NCI-H2196 treated with DMSO at 0.1 percent for 48 hours (cell line): ENCODE measurements around the gene SLC6A3.

Experiments used
- DNase-seq: peaks from one replicate; lab custom pipeline; 2025; ENCODE audit not compliant: unreplicated experiment; lab: John Stamatoyannopoulos, UW

SLC6A3 gene

GRCh38 chr5:1445313-1445688 is at the start of gene SLC6A3:
TSS of gene SLC6A3 (minus strand) at chr5:1445440. CDS start at chr5:1443197, 2,243 bp downstream.
- DNase-seq: no peak

DNA sequence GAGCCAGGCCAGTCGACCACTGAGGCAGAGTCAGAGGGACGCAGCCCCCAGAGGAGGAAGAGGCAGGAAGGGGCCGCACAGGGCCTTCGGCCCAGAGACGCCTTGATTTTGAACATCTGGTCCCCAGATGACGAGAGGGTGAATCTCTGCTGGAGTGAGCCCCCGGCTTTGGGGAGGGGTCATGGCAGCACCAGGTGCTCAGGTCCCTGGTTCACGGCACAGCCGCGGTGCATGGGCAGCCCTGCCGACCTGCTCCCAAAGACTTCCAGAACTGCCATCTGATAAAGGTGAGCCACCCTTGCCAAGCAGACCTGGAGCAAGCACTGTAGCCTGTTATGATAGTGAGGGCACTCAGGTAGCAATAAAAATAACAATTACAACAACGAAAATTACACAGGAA is 48.7 kb upstream of the SLC6A3 start:
- DNase-seq: no peak

DNA sequence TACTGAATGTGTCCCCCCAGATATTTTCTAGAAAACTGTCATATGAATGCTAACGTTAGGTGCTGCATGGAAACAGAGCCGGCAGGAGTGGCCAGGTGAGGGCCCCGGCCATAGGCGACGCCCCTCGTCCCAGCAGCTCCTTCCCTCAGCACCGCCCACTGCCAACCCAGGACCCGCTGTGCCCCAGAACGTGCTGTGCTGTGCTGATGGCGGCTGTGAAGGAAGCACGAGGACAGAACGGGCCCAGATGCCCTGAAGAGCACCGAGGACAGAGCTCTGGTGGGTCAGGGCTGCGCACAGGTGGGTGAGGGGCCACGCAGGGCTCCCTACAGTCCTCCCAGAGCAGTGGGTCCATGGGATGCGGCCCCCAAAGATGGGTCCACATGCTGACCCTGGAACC is 48.2 kb upstream of the SLC6A3 start:
- no peak for DNase-seq

- DNase-seq: no peak
Observed at GRCh38 chr5:1492757-1493156, 47.5 kb upstream of the SLC6A3 start.

- DNase-seq: no peak
Observed at GRCh38 chr5:1490376-1490775, 45.1 kb upstream of the SLC6A3 start.

- no peak for DNase-seq
Observed at GRCh38 chr5:1489754-1490153, 44.5 kb upstream of the SLC6A3 start.

DNA sequence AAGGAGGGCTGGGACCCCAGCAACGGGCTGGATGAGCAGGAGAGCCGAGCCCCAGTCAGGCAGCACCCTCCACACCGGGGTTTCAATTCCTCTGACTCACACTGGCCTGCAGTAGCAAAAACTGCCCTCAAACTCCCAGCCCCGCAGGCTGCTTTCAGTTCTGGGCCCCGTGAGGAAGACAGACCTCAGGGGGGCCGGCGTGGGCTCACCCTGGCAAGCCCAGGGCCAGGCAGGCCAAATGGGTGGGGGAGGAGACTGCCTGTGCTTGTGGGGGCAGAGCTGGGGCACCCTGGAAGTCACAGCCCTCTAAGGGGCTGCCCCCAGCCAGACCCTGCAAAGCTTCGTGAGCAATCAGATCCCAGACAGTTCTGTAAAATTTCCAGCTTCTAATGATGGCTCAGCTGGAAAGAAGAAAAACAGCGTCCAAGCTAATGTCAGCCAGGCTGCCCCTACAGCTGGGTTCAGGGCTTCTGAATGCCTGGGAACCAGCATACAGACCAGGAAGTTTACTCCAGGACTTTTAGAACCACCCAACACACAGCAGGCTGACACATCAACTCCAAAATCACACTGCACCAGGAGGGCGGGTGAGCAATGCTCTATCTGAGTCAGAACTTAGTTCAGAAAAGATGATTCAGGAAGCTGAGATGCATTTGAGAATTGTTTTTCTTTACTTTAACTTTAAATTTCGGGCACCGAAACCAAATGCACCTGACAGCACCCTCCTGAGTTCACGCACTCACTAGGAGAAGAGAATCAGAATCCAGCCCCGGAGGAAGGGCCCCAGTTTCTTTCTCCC is 43.8 kb upstream of the SLC6A3 start:
- DNase-seq: no peak

DNA sequence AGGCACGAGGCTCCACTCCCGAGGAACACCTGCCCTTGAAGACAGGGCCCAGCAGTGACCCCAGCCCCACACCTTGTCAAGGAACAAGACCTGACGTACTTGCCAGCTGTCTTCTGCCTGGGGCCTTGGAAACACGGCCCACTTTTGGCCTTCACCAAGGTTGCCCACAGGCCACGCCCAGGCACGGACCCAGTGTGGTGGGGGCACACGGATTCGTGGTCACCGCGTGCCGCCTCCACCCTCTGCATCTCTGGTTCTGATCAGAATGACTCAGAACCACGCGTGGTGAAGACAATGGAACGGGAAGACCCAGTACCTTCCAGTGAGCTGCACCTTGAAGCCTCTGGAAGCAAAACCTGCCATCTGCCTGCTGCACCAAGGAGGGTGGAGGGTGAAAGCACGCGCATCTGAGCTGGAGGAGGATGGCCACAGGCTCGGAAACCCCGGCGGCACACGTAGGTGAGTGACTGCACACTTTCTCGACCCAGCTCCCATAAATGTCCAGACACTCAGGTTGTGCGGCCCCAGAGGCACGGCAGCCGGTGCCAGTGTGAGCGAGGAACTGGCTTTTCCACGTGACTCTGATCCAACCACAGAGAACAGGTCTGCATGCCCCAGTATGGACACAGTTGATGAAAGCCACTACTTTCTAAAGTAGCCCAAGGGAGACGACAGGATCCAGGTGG is 42.0 kb upstream of the SLC6A3 start:
- DNase-seq: no peak

- no peak for DNase-seq
Observed at GRCh38 chr5:1486271-1486670, 41.0 kb upstream of the SLC6A3 start.

GRCh38 chr5:1485579-1486118 is 40.4 kb upstream of the SLC6A3 start:
- no peak for DNase-seq

GRCh38 chr5:1484730-1485578 is 39.7 kb upstream of the SLC6A3 start:
- DNase-seq: no peak

DNA sequence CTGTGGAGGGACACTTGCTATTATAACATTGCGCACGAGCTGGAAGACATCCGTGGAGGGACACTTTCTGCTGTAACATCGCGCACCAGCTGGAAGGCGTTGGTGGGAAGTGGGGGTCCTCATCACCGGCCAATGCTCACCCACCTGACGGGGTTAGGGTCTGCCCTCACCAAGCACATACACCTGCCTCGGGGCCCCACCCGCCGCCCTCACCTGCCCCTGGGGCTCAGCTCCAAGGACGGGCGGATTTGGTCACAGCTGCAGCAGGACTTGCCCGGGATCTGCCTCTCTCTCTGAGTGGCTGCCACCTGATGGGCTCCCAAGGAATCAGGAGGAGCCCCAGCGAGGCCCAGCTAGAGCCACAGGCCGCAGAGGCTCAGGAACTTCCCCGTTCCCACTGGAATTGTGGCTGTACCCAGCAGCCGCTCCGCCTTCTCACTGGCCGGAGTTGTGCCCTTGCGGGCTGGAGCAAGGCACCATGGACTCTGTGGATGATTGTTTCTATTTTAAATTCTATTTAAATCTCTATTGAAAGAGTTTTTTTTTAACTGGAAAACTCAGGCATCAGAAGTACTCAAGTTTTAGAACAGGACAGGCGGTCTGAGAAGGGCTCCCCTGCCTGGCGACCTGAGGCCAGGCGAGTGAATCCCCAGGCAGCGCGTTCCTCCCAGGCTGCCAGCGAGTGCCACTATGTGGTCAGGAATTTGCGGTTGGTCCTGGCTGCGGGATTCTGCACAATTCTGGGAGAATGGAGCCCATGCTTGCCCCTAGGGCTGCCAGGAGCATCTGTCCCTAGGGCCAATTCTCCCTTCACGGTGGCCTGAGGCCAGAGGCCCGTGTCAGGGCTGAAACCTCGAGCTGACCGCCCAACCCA is 38.9 kb upstream of the SLC6A3 start:
- DNase-seq: no peak

- no peak for DNase-seq
Observed at GRCh38 chr5:1483064-1483463, 37.8 kb upstream of the SLC6A3 start.

DNA sequence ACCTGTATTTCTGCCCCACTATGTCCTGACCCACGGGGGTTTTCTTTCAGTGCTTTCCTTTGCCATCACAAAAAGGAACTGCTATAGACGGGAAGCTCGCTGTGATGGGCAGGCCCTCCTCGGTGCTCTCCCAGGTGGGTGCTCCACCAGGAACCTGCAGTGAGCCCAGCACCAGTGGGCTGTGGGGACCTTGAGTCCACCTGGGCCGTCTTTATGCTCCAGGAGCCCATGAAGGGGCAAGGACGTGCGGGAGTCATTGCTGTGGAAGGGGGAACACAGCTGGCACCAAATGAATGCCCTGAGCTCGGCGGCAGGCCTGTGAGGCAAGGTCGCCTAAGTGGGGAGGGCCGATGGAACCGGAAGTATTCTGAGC is 36.7 kb upstream of the SLC6A3 start:
- no peak for DNase-seq

DNA sequence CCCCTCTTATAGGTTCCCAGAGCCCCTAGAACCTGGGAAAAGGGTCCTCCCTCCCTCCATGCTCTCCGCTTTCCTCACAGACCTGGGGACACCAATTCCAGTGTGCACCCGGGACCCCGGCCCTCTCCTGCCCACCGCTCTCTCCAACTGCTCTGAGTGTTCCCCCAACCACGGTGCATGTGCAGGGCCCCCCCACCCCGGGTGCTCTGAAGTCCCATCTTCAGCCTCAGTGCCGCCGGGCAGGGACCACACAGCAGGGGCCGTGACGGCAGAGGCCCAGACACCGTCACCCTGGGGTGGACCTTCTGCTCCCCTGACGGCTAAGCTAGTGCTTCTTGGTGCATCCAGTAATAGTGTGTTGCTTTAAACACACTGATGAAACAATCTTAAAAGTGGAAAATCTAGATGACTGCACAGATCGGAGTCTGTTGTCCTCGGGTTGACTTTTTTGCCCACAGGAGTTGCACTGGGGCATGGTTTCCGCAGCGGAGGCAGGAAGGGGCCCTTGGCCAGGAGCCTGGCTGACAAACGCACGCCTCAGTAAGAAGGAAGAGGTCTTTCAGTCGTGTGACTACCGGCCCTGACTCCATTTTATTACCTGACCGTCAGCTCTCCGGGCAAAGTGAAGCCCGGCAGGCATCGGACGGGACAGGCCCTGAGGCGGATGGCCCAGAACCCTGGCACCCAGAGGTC is 36.2 kb upstream of the SLC6A3 start:
- DNase-seq: no peak

GRCh38 chr5:1480806-1481205 is 35.6 kb upstream of the SLC6A3 start:
- no peak for DNase-seq

- no peak for DNase-seq
Observed at GRCh38 chr5:1480217-1480616, 35.0 kb upstream of the SLC6A3 start.

DNA sequence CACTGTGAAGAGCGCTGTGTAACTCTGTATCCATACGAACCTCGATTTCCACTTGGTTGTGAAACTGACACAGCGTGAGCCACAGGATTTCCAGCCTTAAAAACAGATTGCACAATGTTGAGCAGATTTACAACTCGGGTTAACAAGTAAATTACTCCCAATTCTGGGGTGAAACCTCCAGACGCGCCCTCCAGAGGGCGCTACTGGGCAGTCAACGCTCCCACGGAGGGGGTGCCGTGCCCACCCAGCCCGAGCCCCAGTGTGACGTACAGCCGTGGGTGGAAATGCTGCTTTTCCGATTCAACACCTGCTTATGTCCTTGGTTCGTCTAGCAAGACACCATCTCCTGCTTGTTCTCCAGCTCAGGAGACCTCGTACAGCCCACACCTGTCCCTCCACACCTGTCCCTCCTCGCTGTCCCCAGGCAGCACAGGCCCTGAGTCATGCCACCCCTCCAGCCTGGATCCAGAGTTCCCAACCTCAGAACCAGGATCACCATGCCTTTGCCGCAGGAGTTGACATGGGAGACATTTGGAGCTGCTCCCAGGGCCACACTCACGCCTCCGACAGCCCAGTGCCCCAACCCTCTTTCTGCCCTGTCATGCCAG is 34.4 kb upstream of the SLC6A3 start:
- no peak for DNase-seq

DNA sequence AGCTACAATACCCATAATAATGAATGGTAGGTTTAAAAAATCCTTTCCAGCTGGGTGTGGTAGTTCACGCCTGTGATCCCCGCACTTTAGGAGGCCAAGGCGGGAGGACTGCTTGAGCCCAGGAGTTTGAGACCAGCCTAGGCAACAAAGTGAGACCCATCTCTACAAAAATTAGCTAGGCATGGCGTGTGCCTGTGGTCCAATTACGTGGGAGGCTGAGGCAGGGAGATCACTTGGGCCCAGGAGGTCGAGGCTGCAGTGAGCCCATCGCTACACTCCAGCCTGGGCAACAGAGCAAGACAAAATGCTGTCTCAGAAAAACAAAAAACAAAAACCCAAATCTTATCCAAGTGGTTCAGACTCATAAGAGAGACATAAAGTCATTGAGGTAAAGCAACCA is 33.8 kb upstream of the SLC6A3 start:
- no peak for DNase-seq
